ENCODE results near the gene IFNLR1.
"Not testable (repeated sequence)": the region's sequence is repeated elsewhere in the genome, so short reads cannot be mapped to it uniquely, and the experiment has no call there.

The IFNLR1 gene

GRCh38 chr1:24216276-24217074 is 29.4 kb upstream of the IFNLR1 start:
- H3K4me3 ChIP-seq (replicated peaks in 1 of 2; ENCODE audit: low read depth in 2 of 2, low read length in 2 of 2), result no peak overlapping the region
- TF ChIP-seq CTCF (IDR thresholded peaks at IDR 0.05; ENCODE audit: low read depth, low read length), result no peak
- DNase-seq (ENCODE audit: low read depth in 2 of 2), result peak in 1 of 2 donors; percentile 19

- DNase-seq (ENCODE audit: low read depth in 2 of 2), result no peak
- H3K4me3 ChIP-seq (replicated peaks in 1 of 2; ENCODE audit: low read depth in 2 of 2, low read length in 2 of 2), result no peak overlapping the region
- no peak for TF ChIP-seq CTCF (IDR thresholded peaks at IDR 0.05; ENCODE audit: low read depth, low read length)
These were observed 28.2 kb upstream of the IFNLR1 start for GRCh38 chr1:24215226-24215814.

GRCh38 chr1:24212376-24212775 is 25.3 kb upstream of the IFNLR1 start:
- H3K4me3 ChIP-seq (replicated peaks in 1 of 2; ENCODE audit: low read depth in 2 of 2, low read length in 2 of 2), result no peak overlapping the region
- no peak for DNase-seq (ENCODE audit: low read depth in 2 of 2)
- no peak for TF ChIP-seq CTCF (IDR thresholded peaks at IDR 0.05; ENCODE audit: low read depth, low read length)

- H3K4me3 ChIP-seq (replicated peaks in 1 of 2; ENCODE audit: low read depth in 2 of 2, low read length in 2 of 2), result no peak overlapping the region
- no peak for TF ChIP-seq CTCF (IDR thresholded peaks at IDR 0.05; ENCODE audit: low read depth, low read length)
- no peak for DNase-seq (ENCODE audit: low read depth in 2 of 2)
These were observed 23.1 kb upstream of the IFNLR1 start for GRCh38 chr1:24210195-24210627.

- H3K4me3 ChIP-seq (replicated peaks in 1 of 2; ENCODE audit: low read depth in 2 of 2, low read length in 2 of 2), result no peak overlapping the region
- DNase-seq (ENCODE audit: low read depth in 2 of 2), result no peak
- no peak for TF ChIP-seq CTCF (IDR thresholded peaks at IDR 0.05; ENCODE audit: low read depth, low read length)
These were observed 22.0 kb upstream of the IFNLR1 start for GRCh38 chr1:24209097-24209496.

- no peak for DNase-seq (ENCODE audit: low read depth in 2 of 2)
- no peak for TF ChIP-seq CTCF (IDR thresholded peaks at IDR 0.05; ENCODE audit: low read depth, low read length)
- H3K4me3 ChIP-seq (replicated peaks in 1 of 2; ENCODE audit: low read depth in 2 of 2, low read length in 2 of 2), result no peak overlapping the region
These were observed 20.6 kb upstream of the IFNLR1 start for GRCh38 chr1:24207709-24208108.

GRCh38 chr1:24207395-24207687 is 20.3 kb upstream of the IFNLR1 start:
- not testable (repeated sequence) for DNase-seq (ENCODE audit: low read depth in 2 of 2); H3K4me3 ChIP-seq (replicated peaks in 1 of 2; ENCODE audit: low read depth in 2 of 2, low read length in 2 of 2)

Measured in cardiac fibroblast (primary cell).